B cell (primary cell): ENCODE data around the gene ENOX1. TPM values are rescaled to one million over a fixed set of nuclear protein-coding genes. Genes with fewer than 3 reads are reported as not detected.

ENCODE experiments used
- ATAC-seq: fragments of 200-7000 bp; cut with Tn5 transposase; one replicate; pipeline ENCODE4 v1.10.0; 2021; ENCODE audit warnings: low read depth, mild to moderate bottlenecking, moderate number of reproducible peaks, moderate library complexity
- CTCF ChIA-PET: fragments of 350-600 bp; sonication (Branson Sonifier 250); formaldehyde crosslinking; loops from one replicate; lab custom pipeline; 2021; ENCODE audit warnings: antibody characterized with exemption, inconsistent platforms; lab: Charles Lee
- POLR2A ChIA-PET: fragments of 350-600 bp; sonication (Branson Sonifier 250); formaldehyde crosslinking; loops from one replicate; lab custom pipeline; 2021; ENCODE audit warnings: antibody characterized with exemption; lab: Charles Lee
- DNase-seq: peaks from one replicate; pipeline ENCODE4 v3.0.0; 2013
- H2AFZ ChIP-seq: 2 replicates; pipeline ENCODE4 v1.6.1; 2012; ENCODE audit warnings: mild to moderate bottlenecking, low read depth, low read length; ENCODE audit not compliant: insufficient read depth, poor library complexity, severe bottlenecking
- H3K27ac ChIP-seq, 2 donors: 1 replicate in 1 of 2; 2 replicates in 1 of 2; pipeline ENCODE4 v1.5.1; 2012 to 2013; ENCODE audit warnings: low read length in 2 of 2, mild to moderate bottlenecking in 2 of 2, moderate library complexity in 1 of 2
- H3K27me3 ChIP-seq, 4 experiments: fragments of 200-600 bp in 1 of 4; sonication (generic) in 1 of 4; replicated peaks in 1 of 4; 1 replicate in 2 of 4; 2 replicates in 2 of 4; pipeline versions ENCODE4 v1.6.1 to v1.7.0; 2013 to 2016; ENCODE audit warnings: low read length in 3 of 4, mild to moderate bottlenecking in 2 of 4, mixed read lengths in 1 of 4, moderate library complexity in 1 of 4; ENCODE audit not compliant: insufficient read depth in 4 of 4, control insufficient read depth in 3 of 4; ENCODE audit errors: control extremely low read depth in 1 of 4
- H3K36me3 ChIP-seq, 2 experiments: replicated peaks in 1 of 2; 1 replicate in 1 of 2; 2 replicates in 1 of 2; pipeline versions ENCODE4 v1.6.1 to v1.7.1; 2013; ENCODE audit warnings: low read length in 1 of 2; ENCODE audit not compliant: insufficient read depth in 2 of 2, control insufficient read depth in 1 of 2; ENCODE audit errors: control extremely low read depth in 1 of 2, extremely low read depth in 1 of 2
- H3K4me1 ChIP-seq, 2 donors: fragments of 200-600 bp in 1 of 2; sonication (generic) in 1 of 2; 1 replicate in 1 of 2; 2 replicates in 1 of 2; pipeline versions ENCODE4 v1.5.1 to v1.6.1; 2013 to 2017; ENCODE audit warnings: low read length in 2 of 2; ENCODE audit not compliant: control insufficient read depth in 2 of 2, insufficient read depth in 2 of 2
- H3K4me2 ChIP-seq: replicated peaks from 2 replicates; pipeline ENCODE3; 2012; ENCODE audit warnings: mild to moderate bottlenecking, low read depth, low read length; ENCODE audit not compliant: poor library complexity, severe bottlenecking
- H3K4me3 ChIP-seq, 5 experiments: fragments of 200-600 bp in 1 of 5; sonication (generic) in 1 of 5; 1 replicate in 3 of 5; 2 replicates in 2 of 5; pipeline versions ENCODE4 v1.5.1 to v1.7.0; 2011 to 2016; ENCODE audit warnings: low read length in 4 of 5, mild to moderate bottlenecking in 4 of 5, low read depth in 2 of 5, control low read depth in 1 of 5, moderate library complexity in 1 of 5; ENCODE audit not compliant: insufficient read depth in 1 of 5; ENCODE audit errors: control extremely low read depth in 1 of 5, extremely low read depth in 1 of 5
- H3K79me2 ChIP-seq: fragments of 200-600 bp; sonication (generic); one replicate; pipeline ENCODE4 v1.6.0; 2016; ENCODE audit warnings: low read length; ENCODE audit not compliant: control insufficient read depth, insufficient read depth
- H3K9ac ChIP-seq: fragments of 200-600 bp; sonication (generic); 2 replicates; pipeline ENCODE4 v1.6.1; 2017; ENCODE audit warnings: mild to moderate bottlenecking, low read length, moderate library complexity
- H3K9me3 ChIP-seq, 3 donors: one replicate each; pipeline versions ENCODE4 v1.6.1 to v1.7.1; 2013; ENCODE audit warnings: low read length in 2 of 3; ENCODE audit not compliant: control insufficient read depth in 2 of 3, insufficient read depth in 1 of 3; ENCODE audit errors: control extremely low read depth in 1 of 3
- H4K20me1 ChIP-seq: 2 replicates; pipeline ENCODE4 v1.6.0; 2012; ENCODE audit warnings: mild to moderate bottlenecking, low read length; ENCODE audit not compliant: insufficient read depth, control insufficient read depth, poor library complexity, severe bottlenecking
- H3K27ac Mint-ChIP-seq: one replicate; pipeline ENCODE4 v1.8.0; 2021; ENCODE audit warnings: mixed read lengths
- H3K27me3 Mint-ChIP-seq: one replicate; pipeline ENCODE4 v1.8.0; 2021; ENCODE audit warnings: mixed read lengths
- H3K4me1 Mint-ChIP-seq: one replicate; pipeline ENCODE4 v1.8.0; 2021; ENCODE audit warnings: mixed read lengths
- H3K4me3 Mint-ChIP-seq: one replicate; pipeline ENCODE4 v1.8.0; 2021; ENCODE audit warnings: mixed read lengths
- H3K9me3 Mint-ChIP-seq: one replicate; pipeline ENCODE4 v1.8.0; 2022; ENCODE audit warnings: mixed read lengths; ENCODE audit not compliant: insufficient read depth
- EZH2 ChIP-seq: IDR thresholded peaks from 2 replicates; pipeline ENCODE4 v1.6.1; 2012; ENCODE audit warnings: borderline replicate concordance, low read depth, mild to moderate bottlenecking, moderate library complexity, low read length; ENCODE audit not compliant: insufficient read depth, poor library complexity, severe bottlenecking
- WGBS: methylation state at CpG from one replicate; pipeline ENCODE4 v1.1.5; 2013; ENCODE audit warnings: missing lambda C conversion rate; ENCODE audit not compliant: insufficient coverage; 5-methylcytosine and 5-hydroxymethylcytosine counted together
- intact Hi-C: fragments of 100-400 bp; cut with micrococcal nuclease; formaldehyde crosslinking; loops from one replicate; pipeline ENCODE4 v1.10.0; 2022
- polyA plus RNA-seq: library from polyadenylated mRNA; depleted of rRNA; stranded (reverse); fragments of >200 nt; gene quantifications from 2 replicates; pipeline ENCODE4 v1.2.3, GENCODE V29; 2012
- total RNA-seq, 2 donors: library from RNA; stranded (reverse); fragments of 120-200 nt in 1 of 2; gene quantifications; 1 replicate in 1 of 2; 2 replicates in 1 of 2; pipeline versions ENCODE4 v1.2.3 to v1.2.4, GENCODE V29; 2013 to 2022
- TF ChIP-seq, protein P1 (sequence below): fragments of 200-600 bp; IDR thresholded peaks from one replicate; pipeline ENCODE4 v1.8.0; 2022; ENCODE audit warnings: antibody characterized with exemption, mild to moderate bottlenecking

Gene ENOX1
- total and polyA plus RNA-seq, 2 donors (not counting 1 experiment from before 2014, with no cell fraction given): not detected

DNA sequence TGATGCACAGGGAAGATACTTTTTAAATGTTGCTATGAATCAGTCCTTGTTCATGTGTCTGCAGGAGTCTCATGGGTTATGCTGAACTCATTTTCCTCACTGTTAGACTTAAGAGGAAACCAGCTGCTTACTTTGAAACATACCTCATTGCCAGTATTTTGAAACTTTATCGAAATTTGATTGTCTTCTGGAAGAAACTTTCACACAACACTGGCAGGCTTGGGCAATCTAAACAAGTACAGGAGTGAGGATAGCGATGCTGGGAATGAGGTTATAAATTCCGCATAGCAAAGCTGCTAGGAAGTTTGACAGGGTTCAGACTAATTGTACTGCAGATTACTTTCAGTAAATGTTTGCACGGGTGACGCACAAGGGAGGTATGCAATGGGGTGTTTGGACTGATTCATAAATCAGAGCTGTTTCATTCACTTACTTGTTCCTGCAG, 517.7 kb downstream of the ENOX1 start:
- no peaks in the 10 kb centered on the region for H3K9me3 ChIP-seq
- no peak for DNase-seq
- no peaks in the 10 kb centered on the region for H3K27me3 ChIP-seq
- ATAC-seq: no peak
- no peaks in the 10 kb centered on the region for H3K79me2 ChIP-seq
- no peaks in the 10 kb centered on the region for H3K4me1 Mint-ChIP-seq
- peaks cover 11% of the 10 kb centered on the region for H3K27me3 Mint-ChIP-seq
- ChIA-PET CTCF (no interaction called here), POLR2A (no interaction called here)
- no peaks in the 10 kb centered on the region for H3K4me1 ChIP-seq
- H4K20me1 ChIP-seq: no peaks in the 10 kb centered on the region
- H3K27ac ChIP-seq: no peak overlapping the region
- intact Hi-C loops: no loop called here
- H3K36me3 ChIP-seq: no peaks in the 10 kb centered on the region
- no peak overlapping the region for H3K4me3 ChIP-seq
- no peak overlapping the region for H3K4me3 Mint-ChIP-seq
- no peak overlapping the region for H2AFZ ChIP-seq
- H3K4me2 ChIP-seq: no peak overlapping the region
- 96% methylated on average over 4 of the region's 5 CpGs for WGBS
- H3K9me3 Mint-ChIP-seq: no peaks in the 10 kb centered on the region
- H3K9ac ChIP-seq: no peak overlapping the region
- TF ChIP-seq, protein P1, sequence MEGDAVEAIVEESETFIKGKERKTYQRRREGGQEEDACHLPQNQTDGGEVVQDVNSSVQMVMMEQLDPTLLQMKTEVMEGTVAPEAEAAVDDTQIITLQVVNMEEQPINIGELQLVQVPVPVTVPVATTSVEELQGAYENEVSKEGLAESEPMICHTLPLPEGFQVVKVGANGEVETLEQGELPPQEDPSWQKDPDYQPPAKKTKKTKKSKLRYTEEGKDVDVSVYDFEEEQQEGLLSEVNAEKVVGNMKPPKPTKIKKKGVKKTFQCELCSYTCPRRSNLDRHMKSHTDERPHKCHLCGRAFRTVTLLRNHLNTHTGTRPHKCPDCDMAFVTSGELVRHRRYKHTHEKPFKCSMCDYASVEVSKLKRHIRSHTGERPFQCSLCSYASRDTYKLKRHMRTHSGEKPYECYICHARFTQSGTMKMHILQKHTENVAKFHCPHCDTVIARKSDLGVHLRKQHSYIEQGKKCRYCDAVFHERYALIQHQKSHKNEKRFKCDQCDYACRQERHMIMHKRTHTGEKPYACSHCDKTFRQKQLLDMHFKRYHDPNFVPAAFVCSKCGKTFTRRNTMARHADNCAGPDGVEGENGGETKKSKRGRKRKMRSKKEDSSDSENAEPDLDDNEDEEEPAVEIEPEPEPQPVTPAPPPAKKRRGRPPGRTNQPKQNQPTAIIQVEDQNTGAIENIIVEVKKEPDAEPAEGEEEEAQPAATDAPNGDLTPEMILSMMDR: no peak
- TF ChIP-seq EZH2: no peak
- no peak overlapping the region for H3K27ac Mint-ChIP-seq

DNA sequence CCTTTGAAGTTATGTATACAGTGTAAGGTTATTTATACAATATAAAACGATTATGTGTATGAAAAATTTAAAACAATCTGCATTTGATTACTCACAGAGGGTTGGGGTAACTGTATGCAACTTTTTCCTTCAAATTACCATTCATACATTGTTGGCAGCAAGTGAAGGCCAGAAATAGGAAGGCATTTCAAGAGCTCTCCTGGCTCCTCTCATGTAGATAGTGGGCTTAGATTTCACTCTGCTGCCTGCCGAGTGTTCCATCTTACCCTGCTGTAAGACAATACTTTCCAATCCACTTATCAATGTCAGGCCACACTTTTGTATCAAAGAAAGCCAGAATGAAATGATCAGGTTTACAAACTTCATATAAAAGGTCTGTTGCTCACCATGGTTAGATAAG, 518.1 kb downstream of the ENOX1 start:
- Histone ChIP-seq H3K9ac (no peak overlapping the region), H3K36me3 (no peaks in the 10 kb centered on the region), H3K4me1 (no peaks in the 10 kb centered on the region), H3K9me3 (no peaks in the 10 kb centered on the region), H3K27me3 (no peaks in the 10 kb centered on the region), H2AFZ (no peak overlapping the region), H3K79me2 (no peaks in the 10 kb centered on the region), H4K20me1 (no peaks in the 10 kb centered on the region), H3K27ac (no peak overlapping the region), H3K4me3 (no peak overlapping the region), H3K4me2 (no peak overlapping the region)
- Mint-ChIP-seq H3K4me1 (no peaks in the 10 kb centered on the region), H3K27me3 (peaks cover 11% of the 10 kb centered on the region), H3K27ac (no peak overlapping the region), H3K9me3 (no peaks in the 10 kb centered on the region), H3K4me3 (no peak overlapping the region)
- CTCF ChIA-PET: no interaction called here
- 100% methylated on average over 1 of the region's 2 CpGs for WGBS
- intact Hi-C loops: no loop called here
- POLR2A ChIA-PET: no interaction called here
- no peak for ATAC-seq
- TF ChIP-seq EZH2: no peak
- TF ChIP-seq, protein P1: no peak
- DNase-seq: no peak
